ENCODE results near the gene PTPRO. TPM values are rescaled to one million over a fixed set of nuclear protein-coding genes. Genes with fewer than 3 reads are reported as not detected.

PTPRO gene
- total RNA-seq, 1 donor from 2014 or later: 0.75 TPM

DNA sequence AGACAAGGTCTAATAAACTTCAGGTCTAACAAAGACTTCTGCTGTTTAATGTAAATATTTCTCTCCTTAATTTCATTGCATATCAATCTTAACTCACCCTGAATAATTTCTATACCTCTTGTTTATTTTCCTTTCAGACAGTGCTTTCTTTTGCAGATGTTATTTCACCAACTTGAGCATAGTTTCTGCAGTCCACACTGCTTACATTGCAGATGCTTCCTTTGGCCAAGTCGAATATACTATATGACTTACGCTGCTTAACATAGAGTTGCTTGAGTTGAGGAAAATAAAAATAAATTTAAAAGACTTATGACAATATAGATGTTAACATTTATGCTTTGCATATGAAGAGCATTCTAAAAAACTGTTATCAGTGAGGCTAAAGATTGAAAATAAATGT lies 217.7 kb downstream of the PTPRO start:
- H3K36me3 Mint-ChIP-seq (ENCODE audit: unreplicated experiment): no peaks in the 10 kb centered on the region
- DNase-seq (ENCODE audit: extremely low spot score, unreplicated experiment): no peak
- no peak overlapping the region for H3K4me3 Mint-ChIP-seq (ENCODE audit: unreplicated experiment)
- H3K9me3 Mint-ChIP-seq (ENCODE audit: unreplicated experiment): no peaks in the 10 kb centered on the region
- H3K4me1 Mint-ChIP-seq (ENCODE audit: unreplicated experiment): peaks cover 26% of the 10 kb centered on the region
- TF ChIP-seq, protein P1, sequence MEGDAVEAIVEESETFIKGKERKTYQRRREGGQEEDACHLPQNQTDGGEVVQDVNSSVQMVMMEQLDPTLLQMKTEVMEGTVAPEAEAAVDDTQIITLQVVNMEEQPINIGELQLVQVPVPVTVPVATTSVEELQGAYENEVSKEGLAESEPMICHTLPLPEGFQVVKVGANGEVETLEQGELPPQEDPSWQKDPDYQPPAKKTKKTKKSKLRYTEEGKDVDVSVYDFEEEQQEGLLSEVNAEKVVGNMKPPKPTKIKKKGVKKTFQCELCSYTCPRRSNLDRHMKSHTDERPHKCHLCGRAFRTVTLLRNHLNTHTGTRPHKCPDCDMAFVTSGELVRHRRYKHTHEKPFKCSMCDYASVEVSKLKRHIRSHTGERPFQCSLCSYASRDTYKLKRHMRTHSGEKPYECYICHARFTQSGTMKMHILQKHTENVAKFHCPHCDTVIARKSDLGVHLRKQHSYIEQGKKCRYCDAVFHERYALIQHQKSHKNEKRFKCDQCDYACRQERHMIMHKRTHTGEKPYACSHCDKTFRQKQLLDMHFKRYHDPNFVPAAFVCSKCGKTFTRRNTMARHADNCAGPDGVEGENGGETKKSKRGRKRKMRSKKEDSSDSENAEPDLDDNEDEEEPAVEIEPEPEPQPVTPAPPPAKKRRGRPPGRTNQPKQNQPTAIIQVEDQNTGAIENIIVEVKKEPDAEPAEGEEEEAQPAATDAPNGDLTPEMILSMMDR (IDR thresholded peaks at IDR 0.05): no peak
- peak overlapping the region; percentile 74 for H3K27ac Mint-ChIP-seq (ENCODE audit: unreplicated experiment)
- H3K27me3 Mint-ChIP-seq (ENCODE audit: unreplicated experiment): no peaks in the 10 kb centered on the region

GRCh38 chr12:15540469-15540872 lies 218.2 kb downstream of the PTPRO start:
- H3K36me3 Mint-ChIP-seq (ENCODE audit: unreplicated experiment): no peaks in the 10 kb centered on the region
- H3K27ac Mint-ChIP-seq (ENCODE audit: unreplicated experiment): peak overlapping the region; percentile 74
- H3K27me3 Mint-ChIP-seq (ENCODE audit: unreplicated experiment): no peaks in the 10 kb centered on the region
- peaks cover 26% of the 10 kb centered on the region for H3K4me1 Mint-ChIP-seq (ENCODE audit: unreplicated experiment)
- H3K4me3 Mint-ChIP-seq (ENCODE audit: unreplicated experiment): no peak overlapping the region
- no peak for DNase-seq (ENCODE audit: extremely low spot score, unreplicated experiment)
- TF ChIP-seq, protein P1 (IDR thresholded peaks at IDR 0.05): no peak
- H3K9me3 Mint-ChIP-seq (ENCODE audit: unreplicated experiment): no peaks in the 10 kb centered on the region

- no peaks in the 10 kb centered on the region for H3K27me3 Mint-ChIP-seq (ENCODE audit: unreplicated experiment)
- no peak overlapping the region for H3K4me3 Mint-ChIP-seq (ENCODE audit: unreplicated experiment)
- H3K27ac Mint-ChIP-seq (ENCODE audit: unreplicated experiment): no peak overlapping the region
- no peaks in the 10 kb centered on the region for H3K36me3 Mint-ChIP-seq (ENCODE audit: unreplicated experiment)
- peaks cover 30% of the 10 kb centered on the region for H3K4me1 Mint-ChIP-seq (ENCODE audit: unreplicated experiment)
- TF ChIP-seq, protein P1 (IDR thresholded peaks at IDR 0.05): no peak
- DNase-seq (ENCODE audit: extremely low spot score, unreplicated experiment): no peak
- no peaks in the 10 kb centered on the region for H3K9me3 Mint-ChIP-seq (ENCODE audit: unreplicated experiment)
These were observed 219.8 kb downstream of the PTPRO start for GRCh38 chr12:15541996-15542631.

DNA sequence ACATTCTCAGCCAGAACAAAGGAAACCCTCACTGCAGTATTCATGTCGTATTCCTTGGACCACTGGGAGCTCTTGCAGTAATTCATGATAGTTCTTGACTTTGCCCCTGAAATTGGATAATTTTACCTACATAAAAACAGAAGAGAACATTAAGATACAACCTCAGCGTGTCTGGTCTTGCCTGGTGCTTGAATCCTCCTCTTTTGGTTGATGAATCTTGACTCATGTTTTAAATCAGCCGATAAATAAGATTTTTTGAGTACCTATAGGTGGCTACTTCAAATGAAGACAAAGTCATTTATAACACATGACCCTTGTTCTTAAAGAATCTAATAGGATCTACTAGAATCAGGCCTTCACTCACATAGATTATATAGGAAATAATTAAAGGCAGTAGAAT lies 221.0 kb downstream of the PTPRO start:
- DNase-seq (ENCODE audit: extremely low spot score, unreplicated experiment): no peak
- no peak overlapping the region for H3K4me3 Mint-ChIP-seq (ENCODE audit: unreplicated experiment)
- no peaks in the 10 kb centered on the region for H3K9me3 Mint-ChIP-seq (ENCODE audit: unreplicated experiment)
- no peak overlapping the region for H3K27ac Mint-ChIP-seq (ENCODE audit: unreplicated experiment)
- no peaks in the 10 kb centered on the region for H3K27me3 Mint-ChIP-seq (ENCODE audit: unreplicated experiment)
- TF ChIP-seq, protein P1 (IDR thresholded peaks at IDR 0.05): no peak
- no peaks in the 10 kb centered on the region for H3K36me3 Mint-ChIP-seq (ENCODE audit: unreplicated experiment)
- H3K4me1 Mint-ChIP-seq (ENCODE audit: unreplicated experiment): peaks cover 34% of the 10 kb centered on the region

DNA sequence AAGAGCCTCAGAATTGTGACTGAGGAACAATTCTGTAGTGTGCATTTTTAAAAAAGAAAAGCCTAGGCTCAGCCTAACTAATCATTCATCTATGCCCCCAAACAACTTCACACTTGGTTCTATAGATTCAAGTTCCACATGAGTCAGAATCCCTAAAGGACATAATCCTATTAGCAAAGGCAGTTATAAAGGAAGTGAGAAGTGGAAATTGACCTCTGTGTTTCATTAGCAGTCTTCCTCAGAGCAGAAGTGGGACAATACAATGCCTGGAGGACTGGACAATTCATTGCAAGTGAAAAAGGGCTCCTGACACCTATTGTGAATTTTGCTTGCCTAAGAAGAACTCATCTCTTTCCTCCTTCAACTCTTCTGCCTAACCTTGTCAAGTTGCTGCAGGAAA lies 222.3 kb downstream of the PTPRO start:
- peaks cover 29% of the 10 kb centered on the region for H3K4me1 Mint-ChIP-seq (ENCODE audit: unreplicated experiment)
- no peak overlapping the region for H3K27ac Mint-ChIP-seq (ENCODE audit: unreplicated experiment)
- no peaks in the 10 kb centered on the region for H3K27me3 Mint-ChIP-seq (ENCODE audit: unreplicated experiment)
- no peak overlapping the region for H3K4me3 Mint-ChIP-seq (ENCODE audit: unreplicated experiment)
- TF ChIP-seq, protein P1 (IDR thresholded peaks at IDR 0.05): no peak
- no peak for DNase-seq (ENCODE audit: extremely low spot score, unreplicated experiment)
- no peaks in the 10 kb centered on the region for H3K36me3 Mint-ChIP-seq (ENCODE audit: unreplicated experiment)
- H3K9me3 Mint-ChIP-seq (ENCODE audit: unreplicated experiment): no peaks in the 10 kb centered on the region

All from osteocyte (in vitro differentiated cells).